ENCODE results near the gene AMN1.

- TF ChIP-seq ZBTB49 (tag by site-specific recombination; IDR thresholded peaks at IDR 0.05; ENCODE audit: low read depth), result no peak
- TF ChIP-seq, protein P1, sequence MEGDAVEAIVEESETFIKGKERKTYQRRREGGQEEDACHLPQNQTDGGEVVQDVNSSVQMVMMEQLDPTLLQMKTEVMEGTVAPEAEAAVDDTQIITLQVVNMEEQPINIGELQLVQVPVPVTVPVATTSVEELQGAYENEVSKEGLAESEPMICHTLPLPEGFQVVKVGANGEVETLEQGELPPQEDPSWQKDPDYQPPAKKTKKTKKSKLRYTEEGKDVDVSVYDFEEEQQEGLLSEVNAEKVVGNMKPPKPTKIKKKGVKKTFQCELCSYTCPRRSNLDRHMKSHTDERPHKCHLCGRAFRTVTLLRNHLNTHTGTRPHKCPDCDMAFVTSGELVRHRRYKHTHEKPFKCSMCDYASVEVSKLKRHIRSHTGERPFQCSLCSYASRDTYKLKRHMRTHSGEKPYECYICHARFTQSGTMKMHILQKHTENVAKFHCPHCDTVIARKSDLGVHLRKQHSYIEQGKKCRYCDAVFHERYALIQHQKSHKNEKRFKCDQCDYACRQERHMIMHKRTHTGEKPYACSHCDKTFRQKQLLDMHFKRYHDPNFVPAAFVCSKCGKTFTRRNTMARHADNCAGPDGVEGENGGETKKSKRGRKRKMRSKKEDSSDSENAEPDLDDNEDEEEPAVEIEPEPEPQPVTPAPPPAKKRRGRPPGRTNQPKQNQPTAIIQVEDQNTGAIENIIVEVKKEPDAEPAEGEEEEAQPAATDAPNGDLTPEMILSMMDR (tag by site-specific recombination; IDR thresholded peaks at IDR 0.05), result no peak
- TF ChIP-seq ZBTB17 (tag by site-specific recombination; IDR thresholded peaks at IDR 0.05), result no peak
Measured at GRCh38 chr12:31662176-31662849, 66.5 kb downstream of the AMN1 start.
